Activated CD4-positive, alpha-beta memory T cell treated with anti-CD3 and anti-CD28 coated beads, Interleukin-2, amount 10 ng/mL, durations not matched to agents 7 days and 5 days (primary cell): ENCODE data around the gene SKIC2. TPM values are rescaled to one million over a fixed set of nuclear protein-coding genes. Genes with fewer than 3 reads are reported as not detected.
"Not testable (repeated sequence)": the region's sequence is repeated elsewhere in the genome, so short reads cannot be mapped to it uniquely, and the experiment has no call there.

Experiments used
- CTCF ChIA-PET: fragments of 350-600 bp; sonication (Branson Sonifier 250); formaldehyde crosslinking; loops from one replicate; lab custom pipeline; 2021; ENCODE audit warnings: antibody characterized with exemption, inconsistent platforms; lab: Charles Lee
- POLR2A ChIA-PET: fragments of 350-600 bp; sonication (Branson Sonifier 250); formaldehyde crosslinking; loops from one replicate; lab custom pipeline; 2021; ENCODE audit warnings: antibody characterized with exemption; lab: Charles Lee
- DNase-seq: peaks from one replicate; pipeline ENCODE4 v3.0.0-alpha.2; 2020
- H3K27ac Mint-ChIP-seq: one replicate; pipeline ENCODE4 v1.8.0; 2021; ENCODE audit warnings: mild to moderate bottlenecking, mixed read lengths
- H3K27me3 Mint-ChIP-seq: one replicate; pipeline ENCODE4 v1.8.0; 2021; ENCODE audit warnings: mixed read lengths
- H3K36me3 Mint-ChIP-seq: one replicate; pipeline ENCODE4 v1.8.0; 2021; ENCODE audit warnings: low read depth, mixed read lengths
- H3K4me1 Mint-ChIP-seq: one replicate; pipeline ENCODE4 v1.8.0; 2021; ENCODE audit warnings: mixed read lengths
- H3K4me3 Mint-ChIP-seq: one replicate; pipeline ENCODE4 v1.8.0; 2021; ENCODE audit warnings: mild to moderate bottlenecking, mixed read lengths
- H3K9me3 Mint-ChIP-seq: one replicate; pipeline ENCODE4 v1.8.0; 2021; ENCODE audit warnings: mixed read lengths
- total RNA-seq, 2 experiments: library from RNA; stranded (reverse); gene quantifications; one replicate each; pipeline ENCODE4 v1.2.3, GENCODE V29; 2021

SKIC2 gene
- 10 to 100 TPM; 69.4 to 74.2 TPM for total RNA-seq

GRCh38 chr6:31958741-31959739 is at the start of gene SKIC2, which contains the start of gene NELFE:
TSS of gene SKIC2 (plus strand) at chr6:31959175. CDS start at chr6:31959193, 18 bp downstream.
TSS of gene NELFE (minus strand) at chr6:31958971. CDS start at chr6:31958446, 525 bp downstream.
- peaks cover 63% of the 10 kb centered on the region for H3K36me3 Mint-ChIP-seq
- H3K27ac Mint-ChIP-seq, result peak within 1 kb of the TSS; percentile 96
- H3K9me3 Mint-ChIP-seq, result no peaks in the 10 kb centered on the region
- H3K27me3 Mint-ChIP-seq, result no peaks in the 10 kb centered on the region
- peaks cover 45% of the 10 kb centered on the region for H3K4me1 Mint-ChIP-seq
- ChIA-PET CTCF (interaction anchor here (1.0 to 2.2 kb wide), 5 partner anchors 13 to 559 kb away, joined by 3 to 13 read pairs (median 4); partner anchors contain the start of genes DDX39B, DXO, EHMT2 and GPSM3), POLR2A (interaction anchor here (0.7 to 8.4 kb wide), 13 partner anchors 10 to 1312 kb away, joined by 3 to 162 read pairs (median 3); partner anchors contain the start of genes ATF6B, BAG6, CFB and DXO)
- DNase-seq, result peak; percentile 99
- H3K4me3 Mint-ChIP-seq, result peak within 1 kb of the TSS; percentile 91

- not testable (repeated sequence) for DNase-seq, H3K27ac Mint-ChIP-seq, H3K9me3 Mint-ChIP-seq, H3K4me3 Mint-ChIP-seq, H3K36me3 Mint-ChIP-seq, H3K27me3 Mint-ChIP-seq
- CTCF ChIA-PET, result interaction anchor here (1.0 kb wide), 1 partner anchor 43 kb away, joined by 5 read pairs; no protein-coding TSS in a partner anchor
- peaks cover 36% of the 10 kb centered on the region for H3K4me1 Mint-ChIP-seq
- POLR2A ChIA-PET, result interaction anchor here (1.3 to 1.4 kb wide), 2 partner anchors 11 to 26 kb away, joined by 3 to 6 read pairs; partner anchors contain the start of gene EHMT2
Observed at GRCh38 chr6:31909298-31909697, 49.7 kb upstream of the SKIC2 start.

- H3K4me3 Mint-ChIP-seq, result no peak overlapping the region
- POLR2A ChIA-PET, result interaction anchor here (1.8 kb wide), 1 partner anchor 46 kb away, joined by 3 read pairs; no protein-coding TSS in a partner anchor
- H3K36me3 Mint-ChIP-seq, result no peaks in the 10 kb centered on the region
- CTCF ChIA-PET, result interaction anchor here (1.1 kb wide), 1 partner anchor 22 kb away, joined by 3 read pairs; no protein-coding TSS in a partner anchor
- no peak for DNase-seq
- H3K27me3 Mint-ChIP-seq, result no peaks in the 10 kb centered on the region
- peaks cover 30% of the 10 kb centered on the region for H3K4me1 Mint-ChIP-seq
- no peak overlapping the region for H3K27ac Mint-ChIP-seq
- H3K9me3 Mint-ChIP-seq, result no peaks in the 10 kb centered on the region
Observed at GRCh38 chr6:31911826-31912585, 47.0 kb upstream of the SKIC2 start.

GRCh38 chr6:31915351-31915750 is 43.6 kb upstream of the SKIC2 start:
- ChIA-PET POLR2A (interaction anchor here (0.9 kb wide), 1 partner anchor 37 kb away, joined by 3 read pairs; no protein-coding TSS in a partner anchor), CTCF (interaction anchor here (0.9 kb wide), 1 partner anchor 24 kb away, joined by 3 read pairs; no protein-coding TSS in a partner anchor)
- DNase-seq, result no peak
- H3K27ac Mint-ChIP-seq, result no peak overlapping the region
- no peaks in the 10 kb centered on the region for H3K36me3 Mint-ChIP-seq
- peaks cover 12% of the 10 kb centered on the region for H3K4me1 Mint-ChIP-seq
- H3K27me3 Mint-ChIP-seq, result no peaks in the 10 kb centered on the region
- no peaks in the 10 kb centered on the region for H3K9me3 Mint-ChIP-seq
- H3K4me3 Mint-ChIP-seq, result no peak overlapping the region

GRCh38 chr6:31915756-31916155 is 43.2 kb upstream of the SKIC2 start:
- peaks cover 11% of the 10 kb centered on the region for H3K4me1 Mint-ChIP-seq
- no peak for DNase-seq
- no peaks in the 10 kb centered on the region for H3K36me3 Mint-ChIP-seq
- no peak overlapping the region for H3K27ac Mint-ChIP-seq
- no peak overlapping the region for H3K4me3 Mint-ChIP-seq
- POLR2A ChIA-PET, result interaction anchor here (0.9 kb wide), 1 partner anchor 37 kb away, joined by 3 read pairs; no protein-coding TSS in a partner anchor
- H3K9me3 Mint-ChIP-seq, result no peaks in the 10 kb centered on the region
- H3K27me3 Mint-ChIP-seq, result no peaks in the 10 kb centered on the region
- CTCF ChIA-PET, result no interaction called here

GRCh38 chr6:31918069-31918720 is 40.8 kb upstream of the SKIC2 start:
- ChIA-PET CTCF (interaction anchor here (0.7 to 1.3 kb wide), 2 partner anchors 14 to 34 kb away, joined by 3 to 5 read pairs; no protein-coding TSS in a partner anchor), POLR2A (no interaction called here)
- Mint-ChIP-seq H3K27ac (no peak overlapping the region), H3K4me3 (no peak overlapping the region), H3K36me3 (no peaks in the 10 kb centered on the region), H3K9me3 (no peaks in the 10 kb centered on the region), H3K27me3 (no peaks in the 10 kb centered on the region), H3K4me1 (no peaks in the 10 kb centered on the region)
- DNase-seq, result no peak

GRCh38 chr6:31919624-31920303 is 39.2 kb upstream of the SKIC2 start:
- H3K4me1 Mint-ChIP-seq, result no peaks in the 10 kb centered on the region
- no peaks in the 10 kb centered on the region for H3K9me3 Mint-ChIP-seq
- no peak for DNase-seq
- no peak overlapping the region for H3K4me3 Mint-ChIP-seq
- no peaks in the 10 kb centered on the region for H3K36me3 Mint-ChIP-seq
- H3K27me3 Mint-ChIP-seq, result no peaks in the 10 kb centered on the region
- POLR2A ChIA-PET, result interaction anchor here (0.9 kb wide), 1 partner anchor 33 kb away, joined by 3 read pairs; no protein-coding TSS in a partner anchor
- H3K27ac Mint-ChIP-seq, result no peak overlapping the region
- CTCF ChIA-PET, result no interaction called here

- no peak for DNase-seq
- no peaks in the 10 kb centered on the region for H3K4me1 Mint-ChIP-seq
- no peak overlapping the region for H3K27ac Mint-ChIP-seq
- no peaks in the 10 kb centered on the region for H3K27me3 Mint-ChIP-seq
- no peaks in the 10 kb centered on the region for H3K9me3 Mint-ChIP-seq
- POLR2A ChIA-PET, result no interaction called here
- CTCF ChIA-PET, result interaction anchor here (1.3 kb wide), 1 partner anchor 22 kb away, joined by 5 read pairs; no protein-coding TSS in a partner anchor
- H3K36me3 Mint-ChIP-seq, result no peaks in the 10 kb centered on the region
- H3K4me3 Mint-ChIP-seq, result no peak overlapping the region
Observed at GRCh38 chr6:31920811-31921210, 38.2 kb upstream of the SKIC2 start.

GRCh38 chr6:31922942-31923341 is 36.0 kb upstream of the SKIC2 start:
- ChIA-PET CTCF (interaction anchor here (0.9 to 1.6 kb wide), 3 partner anchors 25 to 93 kb away, joined by 4 to 6 read pairs (median 4); partner anchors contain the start of gene EHMT2), POLR2A (interaction anchor here (0.8 kb wide), 1 partner anchor 25 kb away, joined by 3 read pairs; no protein-coding TSS in a partner anchor)
- Mint-ChIP-seq H3K4me1 (no peaks in the 10 kb centered on the region), H3K27me3 (peaks cover 3% of the 10 kb centered on the region), H3K4me3 (no peak overlapping the region), H3K9me3 (no peaks in the 10 kb centered on the region), H3K27ac (no peak overlapping the region), H3K36me3 (no peaks in the 10 kb centered on the region)
- no peak for DNase-seq

GRCh38 chr6:31927242-31927862 is 31.6 kb upstream of the SKIC2 start, which contains the start of gene C2:
TSS of gene C2 (plus strand) at chr6:31927717. CDS start at chr6:31927753, 36 bp downstream.
- peaks cover 3% of the 10 kb centered on the region for H3K27me3 Mint-ChIP-seq
- H3K36me3 Mint-ChIP-seq, result no peaks in the 10 kb centered on the region
- DNase-seq, result no peak
- POLR2A ChIA-PET, result no interaction called here
- no peaks in the 10 kb centered on the region for H3K9me3 Mint-ChIP-seq
- no peak within 1 kb of the TSS for H3K4me3 Mint-ChIP-seq
- CTCF ChIA-PET, result no interaction called here
- H3K27ac Mint-ChIP-seq, result no peak within 1 kb of the TSS
- no peaks in the 10 kb centered on the region for H3K4me1 Mint-ChIP-seq
